ENCODE results near the gene OR1G1. TPM values are rescaled to one million over a fixed set of nuclear protein-coding genes. Genes with fewer than 3 reads are reported as not detected.

The OR1G1 gene
- total and polyA plus RNA-seq, 2 donors (not counting 3 experiments of a cell fraction or from before 2014, with no cell fraction given): not detected

DNA sequence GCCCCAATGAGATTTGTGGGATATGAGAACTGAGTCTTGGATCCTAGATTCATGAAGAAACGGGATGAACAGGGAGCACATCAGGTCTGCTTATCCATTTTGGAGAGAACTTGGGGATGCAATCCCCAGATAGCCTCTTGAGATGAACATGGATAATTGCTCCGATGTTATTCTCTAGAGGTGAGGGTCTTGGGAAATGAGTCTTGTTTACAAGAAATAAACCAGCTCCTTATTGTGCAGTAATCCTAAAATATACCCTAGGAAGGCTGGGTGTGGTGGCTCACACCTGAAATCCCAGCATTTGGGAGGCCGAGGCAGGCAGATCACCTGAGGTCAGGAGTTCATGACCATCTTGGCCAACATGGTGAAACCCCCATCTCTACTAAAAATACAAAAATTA lies 23.0 kb downstream of the OR1G1 start, which contains the start of gene OR1D2:
TSS of gene OR1D2 (minus strand) at position 101 of the 400 bp plus-strand sequence. CDS start 11,426 bp downstream, outside the sequence.
- Histone ChIP-seq H3K4me2 (ENCODE audit: insufficient read depth, low read length) (no peak within 1 kb of the TSS), H3K36me3 (ENCODE audit: control insufficient read depth in 2 of 2, extremely low read depth in 1 of 2, insufficient read depth in 2 of 2, low read length in 2 of 2) (no peaks in the 10 kb centered on the region), H3K9me1 (replicated peaks; ENCODE audit: control insufficient read depth, extremely low read depth, insufficient read depth, low read length) (no peaks in the 10 kb centered on the region), H3K27ac (ENCODE audit: insufficient read depth, low read depth, low read length) (no peak within 1 kb of the TSS), H3K27me3 (ENCODE audit: control insufficient read depth in 2 of 2, insufficient read depth in 2 of 2, low read length in 2 of 2) (no peaks in the 10 kb centered on the region), H3K4me3 (replicated peaks in 1 of 3; ENCODE audit: insufficient read depth in 1 of 3, low read depth in 1 of 3, low read length in 3 of 3) (no peak within 1 kb of the TSS), H3K79me2 (ENCODE audit: control insufficient read depth, insufficient read depth, low read length) (no peaks in the 10 kb centered on the region), H3K9ac (replicated peaks; ENCODE audit: extremely low read depth, insufficient read depth, low read length) (no peak within 1 kb of the TSS), H4K20me1 (replicated peaks; ENCODE audit: control insufficient read depth, extremely low read depth, insufficient read depth, low read length) (no peaks in the 10 kb centered on the region), H2AFZ (ENCODE audit: low read depth, low read length) (no peak within 1 kb of the TSS), H3K9me3 (replicated peaks; ENCODE audit: control insufficient read depth, insufficient read depth, low read length) (no peaks in the 10 kb centered on the region), H3K4me1 (ENCODE audit: control insufficient read depth, extremely low read depth, insufficient read depth, low read length) (no peaks in the 10 kb centered on the region)
- dilution Hi-C loops (cut with MboI; ENCODE audit: extremely low pct_ligation_motif_present, low sequenced_read_pairs): no loop called here
- ChIA-PET POLR2A (no interaction called here), CTCF (no interaction called here)
- intact Hi-C loops (cut with micrococcal nuclease): no loop called here
- no peak for DNase-seq (ENCODE audit: low read depth, low spot score)
- TF ChIP-seq JUN (IDR thresholded peaks at IDR 0.05; ENCODE audit: borderline replicate concordance, insufficient read depth, insufficient read length, low read depth): no peak
- no peak for TF ChIP-seq MYC (IDR thresholded peaks at IDR 0.05; ENCODE audit: low read depth, low read length)
- no peak for TF ChIP-seq POLR2AphosphoS5 (IDR thresholded peaks at IDR 0.05; ENCODE audit: insufficient read depth, low read depth, low read length)
- TF ChIP-seq FOS (IDR thresholded peaks at IDR 0.05; ENCODE audit: borderline replicate concordance, insufficient read depth, low read length): no peak
- TF ChIP-seq POLR2A (IDR thresholded peaks at IDR 0.05; ENCODE audit: low read depth, low read length): no peak
- TF ChIP-seq, protein P1, sequence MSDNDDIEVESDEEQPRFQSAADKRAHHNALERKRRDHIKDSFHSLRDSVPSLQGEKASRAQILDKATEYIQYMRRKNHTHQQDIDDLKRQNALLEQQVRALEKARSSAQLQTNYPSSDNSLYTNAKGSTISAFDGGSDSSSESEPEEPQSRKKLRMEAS (IDR thresholded peaks at IDR 0.05; ENCODE audit: insufficient read depth, insufficient read length): no peak
- no TSS peak for BruUV-seq (replicated peaks)
- FAIRE-seq: no peak

Other genes with a start within 250 kb of the OR1G1 start
- not detected in 2 replicates for gene OR1D5, start 63.9 kb downstream of the OR1G1 start, total RNA-seq
- gene OR1D5, start 63.9 kb downstream of the OR1G1 start, polyA plus RNA-seq: not detected in 2 replicates
- gene OR1D2, start 23.1 kb downstream of the OR1G1 start, total RNA-seq: not detected in 2 replicates
- gene OR1D2, start 23.1 kb downstream of the OR1G1 start, polyA plus RNA-seq: not detected in 2 replicates
- gene OR1A2, start 70.0 kb upstream of the OR1G1 start, total RNA-seq: not detected in 2 replicates
- not detected in 2 replicates for gene OR1A2, start 70.0 kb upstream of the OR1G1 start, polyA plus RNA-seq
- not detected in 2 replicates for gene OR1A1, start 80.1 kb upstream of the OR1G1 start, total RNA-seq
- gene OR1A1, start 80.1 kb upstream of the OR1G1 start, polyA plus RNA-seq: not detected in 2 replicates
- not detected in 2 replicates for gene OR3A1, start 170.8 kb upstream of the OR1G1 start, total RNA-seq
- gene OR3A1, start 170.8 kb upstream of the OR1G1 start, polyA plus RNA-seq: not detected in 2 replicates

All from endothelial cell of umbilical vein (primary cell).